Measurements from ENCODE around the gene AMY1C.
"Not testable (repeated sequence)": the region's sequence is repeated elsewhere in the genome, so short reads cannot be mapped to it uniquely, and the experiment has no call there.

AMY1C gene

DNA sequence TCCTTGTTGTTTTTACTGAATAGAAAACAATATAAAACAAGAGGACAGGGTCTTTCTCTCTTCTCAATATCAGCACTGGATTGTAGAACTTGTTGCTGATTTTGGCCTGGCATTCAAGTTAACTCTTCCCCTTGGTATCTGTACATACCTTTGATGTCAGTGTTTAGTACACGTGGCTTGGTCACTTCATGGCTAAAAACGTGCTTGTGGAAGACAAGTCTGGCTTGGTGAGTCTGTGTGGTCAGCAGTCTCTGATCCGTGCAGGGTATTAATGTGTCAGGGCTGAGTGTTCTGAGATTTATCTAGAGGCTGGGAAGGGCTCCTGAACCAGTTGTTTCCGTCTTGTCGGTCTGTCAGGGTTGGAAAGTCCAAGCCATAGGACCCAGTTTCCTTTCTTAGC lies at the start of gene AMY1C:
Gene AMY1C (plus strand): TSS at position 301 of the 400 bp plus-strand sequence. CDS start 572 bp downstream, outside the sequence.
- not testable (repeated sequence) for DNase-seq (ENCODE audit: low read depth); H3K4me3 ChIP-seq (ENCODE audit: low read depth, low read length)

- H3K4me3 ChIP-seq (ENCODE audit: low read depth, low read length); DNase-seq (ENCODE audit: low read depth): not testable (repeated sequence)
Measured at GRCh38 chr1:103700669-103701068, 49.0 kb upstream of the AMY1C start.

- DNase-seq (ENCODE audit: low read depth): not testable (repeated sequence)
Measured at GRCh38 chr1:103701256-103701655, 48.4 kb upstream of the AMY1C start.

GRCh38 chr1:103707670-103708069 lies 42.0 kb upstream of the AMY1C start:
- DNase-seq (ENCODE audit: low read depth): not testable (repeated sequence)

More at GRCh38 chr1:103701256-103701655, 48.4 kb upstream of the AMY1C start:
- not testable (repeated sequence) for H3K4me3 ChIP-seq (ENCODE audit: low read depth, low read length)

DNA sequence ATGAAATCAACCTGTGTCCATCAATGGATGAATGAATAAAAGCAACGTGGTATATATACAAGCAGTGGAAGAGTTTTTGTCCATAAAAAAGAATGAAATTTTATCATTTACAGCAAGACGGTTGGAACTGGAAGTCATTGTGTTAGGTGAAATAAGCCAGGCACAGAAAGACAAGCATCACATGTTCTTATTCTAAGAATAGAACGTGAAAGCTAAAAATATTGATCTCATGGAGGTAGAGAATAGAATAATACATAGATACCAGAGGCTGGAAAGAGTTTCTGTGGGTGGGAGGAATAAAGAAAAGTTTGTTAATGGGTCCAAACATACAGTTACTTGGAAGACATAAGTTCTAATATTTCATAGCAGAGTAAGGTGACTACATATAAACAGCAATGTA lies 39.3 kb upstream of the AMY1C start:
- H3K4me3 ChIP-seq (ENCODE audit: low read depth, low read length); DNase-seq (ENCODE audit: low read depth): not testable (repeated sequence)

More at GRCh38 chr1:103707670-103708069, 42.0 kb upstream of the AMY1C start:
- H3K4me3 ChIP-seq (ENCODE audit: low read depth, low read length): not testable (repeated sequence)

GRCh38 chr1:103717404-103717803 lies 32.3 kb upstream of the AMY1C start:
- not testable (repeated sequence) for DNase-seq (ENCODE audit: low read depth); H3K4me3 ChIP-seq (ENCODE audit: low read depth, low read length)

- not testable (repeated sequence) for DNase-seq (ENCODE audit: low read depth)
Measured at GRCh38 chr1:103721473-103721872, 28.2 kb upstream of the AMY1C start.

DNA sequence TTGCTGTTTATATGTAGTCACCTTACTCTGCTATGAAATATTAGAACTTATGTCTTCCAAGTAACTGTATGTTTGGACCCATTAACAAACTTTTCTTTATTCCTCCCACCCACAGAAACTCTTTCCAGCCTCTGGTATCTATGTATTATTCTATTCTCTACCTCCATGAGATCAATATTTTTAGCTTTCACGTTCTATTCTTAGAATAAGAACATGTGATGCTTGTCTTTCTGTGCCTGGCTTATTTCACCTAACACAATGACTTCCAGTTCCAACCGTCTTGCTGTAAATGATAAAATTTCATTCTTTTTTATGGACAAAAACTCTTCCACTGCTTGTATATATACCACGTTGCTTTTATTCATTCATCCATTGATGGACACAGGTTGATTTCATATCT lies 14.4 kb upstream of the AMY1C start:
- DNase-seq (ENCODE audit: low read depth); H3K4me3 ChIP-seq (ENCODE audit: low read depth, low read length): not testable (repeated sequence)

More at GRCh38 chr1:103721473-103721872, 28.2 kb upstream of the AMY1C start:
- not testable (repeated sequence) for H3K4me3 ChIP-seq (ENCODE audit: low read depth, low read length)

- not testable (repeated sequence) for H3K4me3 ChIP-seq (ENCODE audit: low read depth, low read length); DNase-seq (ENCODE audit: low read depth)
Measured at GRCh38 chr1:103738031-103738430, 11.7 kb upstream of the AMY1C start.

- not testable (repeated sequence) for H3K4me3 ChIP-seq (ENCODE audit: low read depth, low read length); DNase-seq (ENCODE audit: low read depth)
Measured at GRCh38 chr1:103744449-103744848, 5.2 kb upstream of the AMY1C start.

DNA sequence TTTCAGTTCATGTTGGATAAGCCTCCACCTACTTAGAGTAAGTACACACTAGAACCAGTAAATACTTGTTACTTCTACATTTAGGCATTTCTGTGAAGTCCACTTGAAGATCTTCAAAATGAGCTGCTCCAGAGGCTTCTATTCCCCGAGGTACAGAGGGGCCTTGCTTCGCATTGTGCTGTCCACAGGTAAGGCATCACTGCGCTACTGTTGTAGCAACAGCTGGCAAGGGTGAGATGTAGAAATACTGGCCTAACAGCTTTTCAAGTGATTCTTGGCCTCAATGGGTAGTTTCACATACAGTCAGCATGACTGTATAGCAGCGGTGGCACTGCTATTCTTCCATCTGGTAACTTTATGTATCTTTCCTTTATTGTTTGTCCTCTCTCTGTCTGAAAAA lies 4.7 kb upstream of the AMY1C start:
- DNase-seq (ENCODE audit: low read depth); H3K4me3 ChIP-seq (ENCODE audit: low read depth, low read length): not testable (repeated sequence)

- not testable (repeated sequence) for H3K4me3 ChIP-seq (ENCODE audit: low read depth, low read length); DNase-seq (ENCODE audit: low read depth)
Measured at GRCh38 chr1:103748273-103748672, 1.4 kb upstream of the AMY1C start.

- TF ChIP-seq, protein P1, sequence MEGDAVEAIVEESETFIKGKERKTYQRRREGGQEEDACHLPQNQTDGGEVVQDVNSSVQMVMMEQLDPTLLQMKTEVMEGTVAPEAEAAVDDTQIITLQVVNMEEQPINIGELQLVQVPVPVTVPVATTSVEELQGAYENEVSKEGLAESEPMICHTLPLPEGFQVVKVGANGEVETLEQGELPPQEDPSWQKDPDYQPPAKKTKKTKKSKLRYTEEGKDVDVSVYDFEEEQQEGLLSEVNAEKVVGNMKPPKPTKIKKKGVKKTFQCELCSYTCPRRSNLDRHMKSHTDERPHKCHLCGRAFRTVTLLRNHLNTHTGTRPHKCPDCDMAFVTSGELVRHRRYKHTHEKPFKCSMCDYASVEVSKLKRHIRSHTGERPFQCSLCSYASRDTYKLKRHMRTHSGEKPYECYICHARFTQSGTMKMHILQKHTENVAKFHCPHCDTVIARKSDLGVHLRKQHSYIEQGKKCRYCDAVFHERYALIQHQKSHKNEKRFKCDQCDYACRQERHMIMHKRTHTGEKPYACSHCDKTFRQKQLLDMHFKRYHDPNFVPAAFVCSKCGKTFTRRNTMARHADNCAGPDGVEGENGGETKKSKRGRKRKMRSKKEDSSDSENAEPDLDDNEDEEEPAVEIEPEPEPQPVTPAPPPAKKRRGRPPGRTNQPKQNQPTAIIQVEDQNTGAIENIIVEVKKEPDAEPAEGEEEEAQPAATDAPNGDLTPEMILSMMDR (IDR thresholded peaks at IDR 0.05; ENCODE audit: insufficient read depth, low read depth, low read length, missing control alignments): no peak
- no peak overlapping the region for H3K4me3 ChIP-seq (ENCODE audit: low read depth, low read length)
- no peak for DNase-seq (ENCODE audit: low read depth)
Measured at GRCh38 chr1:103761896-103762295, 12.2 kb downstream of the AMY1C start.

DNA sequence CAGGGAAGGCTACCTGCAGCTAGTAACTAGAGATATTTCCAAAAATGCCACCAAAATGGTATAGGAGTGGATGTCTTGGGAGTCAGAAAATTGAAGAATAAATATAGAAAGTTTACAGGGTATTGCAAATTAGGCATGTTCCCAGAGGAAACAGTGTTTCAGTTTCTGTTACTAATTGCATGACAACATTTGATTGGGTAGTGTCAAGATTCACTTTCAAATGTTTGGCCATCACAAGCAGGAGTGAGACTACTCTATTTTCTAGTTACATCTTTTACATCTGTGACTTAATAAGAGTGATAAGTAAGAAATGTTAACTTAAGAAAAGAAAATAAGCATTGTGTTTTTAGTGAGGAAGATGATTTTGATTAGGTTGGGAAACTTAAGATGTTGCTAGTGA lies 30.2 kb downstream of the AMY1C start:
- TF ChIP-seq, protein P1 (IDR thresholded peaks at IDR 0.05; ENCODE audit: insufficient read depth, low read depth, low read length, missing control alignments): no peak
- DNase-seq (ENCODE audit: low read depth): no peak

More for the DNA sequence above, 30.2 kb downstream of the AMY1C start:
- no peak overlapping the region for H3K4me3 ChIP-seq (ENCODE audit: low read depth, low read length)
